Loucy (cell line): Measurements from ENCODE around the gene FBXO44.

Experiments used
- H2AFZ ChIP-seq: fragments of 200-600 bp; sonication (generic); 2 replicates; pipeline ENCODE4 v1.6.0; 2016; ENCODE audit warnings: antibody characterized with exemption, mild to moderate bottlenecking, low read length, moderate library complexity
- H3F3A ChIP-seq: fragments of 200-600 bp; 2 replicates; pipeline ENCODE4 v1.6.0; 2016; ENCODE audit warnings: antibody characterized with exemption, low read depth, mild to moderate bottlenecking
- H3K27me3 ChIP-seq: fragments of 200-600 bp; sonication (generic); 2 replicates; pipeline ENCODE4 v1.6.1; 2014; ENCODE audit warnings: low read length, mild to moderate bottlenecking; ENCODE audit not compliant: insufficient read depth, poor library complexity, severe bottlenecking
- H3K36me3 ChIP-seq: fragments of 200-600 bp; sonication (generic); 2 replicates; pipeline ENCODE4 v1.6.1; 2016; ENCODE audit warnings: low read length; ENCODE audit not compliant: insufficient read depth
- H3K4me1 ChIP-seq: fragments of 200-600 bp; sonication (generic); 2 replicates; pipeline ENCODE4 v1.5.1; 2014; ENCODE audit warnings: low read length, mild to moderate bottlenecking; ENCODE audit not compliant: insufficient read depth, poor library complexity, severe bottlenecking
- H3K4me2 ChIP-seq: fragments of 200-600 bp; sonication (generic); 2 replicates; pipeline ENCODE4 v1.6.0; 2014; ENCODE audit warnings: antibody characterized with exemption, low read length, low read depth, mild to moderate bottlenecking; ENCODE audit not compliant: poor library complexity, severe bottlenecking
- H3K4me3 ChIP-seq: fragments of 200-600 bp; sonication (generic); 2 replicates; pipeline ENCODE4 v1.5.1; 2014; ENCODE audit warnings: low read length, mild to moderate bottlenecking, mixed read lengths; ENCODE audit not compliant: poor library complexity, severe bottlenecking
- H3K79me2 ChIP-seq: fragments of 200-600 bp; sonication (generic); 2 replicates; pipeline ENCODE4 v1.6.1; 2014; ENCODE audit warnings: low read length; ENCODE audit not compliant: insufficient read depth
- H3K9ac ChIP-seq: fragments of 200-600 bp; sonication (generic); 2 replicates; pipeline ENCODE4 v1.6.0; 2014; ENCODE audit warnings: mild to moderate bottlenecking, low read depth, low read length, moderate library complexity; ENCODE audit not compliant: poor library complexity, severe bottlenecking
- H3K9me2 ChIP-seq: fragments of 200-600 bp; sonication (generic); replicated peaks from 2 replicates; pipeline ENCODE4 v1.6.1; 2016; ENCODE audit warnings: low read depth, low read length, mixed read lengths
- H3K9me3 ChIP-seq: fragments of 200-600 bp; sonication (generic); 2 replicates; pipeline ENCODE4 v1.6.1; 2014; ENCODE audit warnings: mild to moderate bottlenecking, antibody characterized with exemption, low read length, low read depth; ENCODE audit not compliant: insufficient read depth
- H4K20me1 ChIP-seq: fragments of 200-600 bp; sonication (generic); 2 replicates; pipeline ENCODE4 v1.6.0; 2014; ENCODE audit warnings: antibody characterized with exemption, low read length, mild to moderate bottlenecking; ENCODE audit not compliant: insufficient read depth, poor library complexity, severe bottlenecking
- EZH2phosphoT487 ChIP-seq: fragments of 200-600 bp; IDR thresholded peaks from 2 replicates; pipeline ENCODE4 v1.6.1; 2018; ENCODE audit warnings: antibody characterized with exemption, mild to moderate bottlenecking, moderate library complexity, borderline replicate concordance
- TF ChIP-seq, protein P1 (sequence below): fragments of 200-600 bp; sonication (generic); conservative IDR thresholded peaks from 2 replicates; pipeline ENCODE4 v1.5.1; 2014; ENCODE audit warnings: mild to moderate bottlenecking, antibody characterized with exemption, low read length

The FBXO44 gene

DNA sequence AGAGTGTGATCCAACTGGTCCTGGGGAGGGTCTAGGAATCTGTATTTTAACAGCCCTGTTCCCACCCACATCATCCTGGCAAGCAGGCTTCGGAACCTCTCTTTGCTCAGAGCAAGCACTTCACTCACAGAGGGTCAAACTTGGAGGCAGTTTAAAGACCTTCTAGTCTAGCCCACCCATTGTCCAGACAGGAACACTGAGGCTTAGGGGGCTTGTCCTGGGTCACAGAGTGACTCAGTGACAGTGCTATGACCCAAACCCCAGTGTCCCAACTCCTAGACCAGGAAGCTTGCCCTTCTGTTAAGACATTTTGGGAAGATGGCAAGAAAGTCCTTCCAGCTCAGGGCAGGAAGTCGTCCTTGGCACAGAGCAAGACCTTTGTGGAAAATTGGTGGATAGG, 36.9 kb upstream of the FBXO44 start:
- TF ChIP-seq EZH2phosphoT487 = no peak
- TF ChIP-seq, protein P1, sequence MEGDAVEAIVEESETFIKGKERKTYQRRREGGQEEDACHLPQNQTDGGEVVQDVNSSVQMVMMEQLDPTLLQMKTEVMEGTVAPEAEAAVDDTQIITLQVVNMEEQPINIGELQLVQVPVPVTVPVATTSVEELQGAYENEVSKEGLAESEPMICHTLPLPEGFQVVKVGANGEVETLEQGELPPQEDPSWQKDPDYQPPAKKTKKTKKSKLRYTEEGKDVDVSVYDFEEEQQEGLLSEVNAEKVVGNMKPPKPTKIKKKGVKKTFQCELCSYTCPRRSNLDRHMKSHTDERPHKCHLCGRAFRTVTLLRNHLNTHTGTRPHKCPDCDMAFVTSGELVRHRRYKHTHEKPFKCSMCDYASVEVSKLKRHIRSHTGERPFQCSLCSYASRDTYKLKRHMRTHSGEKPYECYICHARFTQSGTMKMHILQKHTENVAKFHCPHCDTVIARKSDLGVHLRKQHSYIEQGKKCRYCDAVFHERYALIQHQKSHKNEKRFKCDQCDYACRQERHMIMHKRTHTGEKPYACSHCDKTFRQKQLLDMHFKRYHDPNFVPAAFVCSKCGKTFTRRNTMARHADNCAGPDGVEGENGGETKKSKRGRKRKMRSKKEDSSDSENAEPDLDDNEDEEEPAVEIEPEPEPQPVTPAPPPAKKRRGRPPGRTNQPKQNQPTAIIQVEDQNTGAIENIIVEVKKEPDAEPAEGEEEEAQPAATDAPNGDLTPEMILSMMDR = no peak

DNA sequence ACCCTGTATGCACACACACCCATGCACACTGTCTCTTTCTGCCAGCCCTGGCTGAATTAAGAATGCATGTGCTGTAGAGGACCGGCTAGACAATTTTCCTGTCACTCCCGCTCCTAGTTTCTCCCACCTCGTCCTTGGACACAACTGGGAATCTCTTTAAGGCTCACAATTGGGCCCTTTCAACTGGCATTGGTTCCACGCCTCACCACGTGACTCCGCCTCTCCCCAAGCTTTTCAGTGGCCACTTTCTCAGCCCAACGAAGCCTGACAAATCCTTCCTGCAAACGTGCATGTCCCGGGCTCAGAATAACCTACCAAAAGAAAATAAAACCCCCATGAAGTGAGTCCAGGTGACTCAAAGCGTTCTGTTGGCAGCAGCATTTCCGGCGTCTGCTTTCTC, 34.3 kb upstream of the FBXO44 start:
- no peaks in the 10 kb centered on the region for H3F3A ChIP-seq
- no peaks in the 10 kb centered on the region for H3K79me2 ChIP-seq
- no peaks in the 10 kb centered on the region for H3K9me2 ChIP-seq
- no peaks in the 10 kb centered on the region for H3K27me3 ChIP-seq
- no peaks in the 10 kb centered on the region for H3K36me3 ChIP-seq
- H3K9me3 ChIP-seq = no peaks in the 10 kb centered on the region
- no peak overlapping the region for H3K9ac ChIP-seq
- H4K20me1 ChIP-seq = no peaks in the 10 kb centered on the region
- H3K4me3 ChIP-seq = no peak overlapping the region
- no peak for TF ChIP-seq EZH2phosphoT487
- TF ChIP-seq, protein P1 = no peak
- no peaks in the 10 kb centered on the region for H3K4me1 ChIP-seq
- no peak overlapping the region for H3K4me2 ChIP-seq
- H2AFZ ChIP-seq = no peak overlapping the region

More for the DNA sequence above, 36.9 kb upstream of the FBXO44 start:
- Histone ChIP-seq H3K4me1 (no peaks in the 10 kb centered on the region), H3K4me2 (no peak overlapping the region), H3K36me3 (no peaks in the 10 kb centered on the region), H2AFZ (no peak overlapping the region), H3K27me3 (no peaks in the 10 kb centered on the region), H3K9me2 (no peaks in the 10 kb centered on the region), H3K79me2 (no peaks in the 10 kb centered on the region), H3F3A (no peaks in the 10 kb centered on the region), H3K9ac (no peak overlapping the region), H4K20me1 (no peaks in the 10 kb centered on the region), H3K4me3 (no peak overlapping the region), H3K9me3 (no peaks in the 10 kb centered on the region)

DNA sequence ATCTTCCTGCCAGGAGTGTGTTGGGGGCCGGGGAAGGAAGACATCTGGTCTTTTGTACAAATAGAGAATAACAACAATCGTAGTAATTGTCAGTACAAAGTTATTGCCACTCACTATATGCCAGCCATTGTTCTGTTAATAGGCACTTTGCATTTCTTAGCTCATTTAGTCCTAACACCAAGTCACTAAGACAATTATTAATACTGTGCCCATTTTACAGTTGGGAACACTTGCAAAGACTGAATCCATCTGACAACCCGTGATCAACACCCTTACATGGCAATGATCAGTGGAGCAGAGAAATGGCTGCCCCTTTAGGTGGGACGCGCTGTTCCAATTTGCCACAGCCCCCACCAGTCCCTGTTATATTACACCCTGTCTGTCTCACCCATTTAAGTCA, 33.8 kb upstream of the FBXO44 start:
- H2AFZ ChIP-seq = no peak overlapping the region

More for the DNA sequence above, 33.8 kb upstream of the FBXO44 start:
- Histone ChIP-seq H3K36me3 (no peaks in the 10 kb centered on the region), H3K4me3 (no peak overlapping the region), H3K9ac (no peak overlapping the region), H3K4me1 (no peaks in the 10 kb centered on the region), H3K9me2 (no peaks in the 10 kb centered on the region), H3K9me3 (no peaks in the 10 kb centered on the region), H3K79me2 (no peaks in the 10 kb centered on the region), H3K4me2 (no peak overlapping the region), H3K27me3 (no peaks in the 10 kb centered on the region), H3F3A (no peaks in the 10 kb centered on the region), H4K20me1 (no peaks in the 10 kb centered on the region)
- TF ChIP-seq EZH2phosphoT487 = no peak
- TF ChIP-seq, protein P1 = no peak
